IMR-90 (cell line): Measurements from ENCODE around the gene KRT16.

ENCODE experiments used
- BHLHE40 ChIP-seq: fragments of 150-350 bp; IDR thresholded peaks from 2 replicates; pipeline ENCODE4 v1.6.1; 2016; ENCODE audit warnings: mild to moderate bottlenecking, low read depth, low read length
- CEBPB ChIP-seq: IDR thresholded peaks from 2 replicates; pipeline ENCODE4 v1.6.1; 2012; ENCODE audit warnings: low read depth, low read length, improper control_type of control experiment
- CHD1 ChIP-seq: IDR thresholded peaks from 2 replicates; pipeline ENCODE4 v1.6.1; 2012; ENCODE audit warnings: low read depth, low read length, improper control_type of control experiment
- FOS ChIP-seq: fragments of 150-350 bp; IDR thresholded peaks from 2 replicates; pipeline ENCODE4 v1.6.1; 2016; ENCODE audit warnings: low read depth, low read length
- MAZ ChIP-seq: IDR thresholded peaks from 2 replicates; pipeline ENCODE4 v1.6.1; 2012; ENCODE audit warnings: low read depth, mild to moderate bottlenecking, low read length, improper control_type of control experiment, moderate library complexity, borderline replicate concordance
- POLR2A ChIP-seq: IDR thresholded peaks from 2 replicates; pipeline ENCODE4 v1.6.1; 2012; ENCODE audit warnings: mild to moderate bottlenecking, low read depth, low read length
- RAD21 ChIP-seq: IDR thresholded peaks from 2 replicates; pipeline ENCODE4 v1.6.1; 2012; ENCODE audit warnings: low read length, improper control_type of control experiment
- RCOR1 ChIP-seq: IDR thresholded peaks from 2 replicates; pipeline ENCODE4 v1.6.1; 2012; ENCODE audit warnings: mild to moderate bottlenecking, low read length, improper control_type of control experiment; ENCODE audit not compliant: insufficient replicate concordance
- RFX5 ChIP-seq: IDR thresholded peaks from 2 replicates; pipeline ENCODE4 v1.8.0; 2012; ENCODE audit warnings: low read depth, mild to moderate bottlenecking, low read length, moderate library complexity
- SMC3 ChIP-seq: fragments of 150-350 bp; IDR thresholded peaks from 2 replicates; pipeline ENCODE4 v1.6.1; 2016; ENCODE audit warnings: low read depth, mild to moderate bottlenecking, antibody characterized with exemption, low read length, moderate library complexity
- TF ChIP-seq, protein P1 (sequence below): conservative IDR thresholded peaks from 2 replicates; pipeline ENCODE4 v1.5.1; 2012; ENCODE audit warnings: mild to moderate bottlenecking, low read depth, low read length, improper control_type of control experiment
- TF ChIP-seq, protein P2 (sequence below): fragments of 150-350 bp; IDR thresholded peaks from 2 replicates; pipeline ENCODE4 v1.6.1; 2016; ENCODE audit warnings: low read depth, mild to moderate bottlenecking, low read length, moderate library complexity, borderline replicate concordance
- TF ChIP-seq, protein P3 (sequence below): fragments of 150-350 bp; IDR thresholded peaks from 2 replicates; pipeline ENCODE4 v1.6.1; 2017; ENCODE audit warnings: mild to moderate bottlenecking, antibody characterized with exemption, low read length, low read depth

DNA sequence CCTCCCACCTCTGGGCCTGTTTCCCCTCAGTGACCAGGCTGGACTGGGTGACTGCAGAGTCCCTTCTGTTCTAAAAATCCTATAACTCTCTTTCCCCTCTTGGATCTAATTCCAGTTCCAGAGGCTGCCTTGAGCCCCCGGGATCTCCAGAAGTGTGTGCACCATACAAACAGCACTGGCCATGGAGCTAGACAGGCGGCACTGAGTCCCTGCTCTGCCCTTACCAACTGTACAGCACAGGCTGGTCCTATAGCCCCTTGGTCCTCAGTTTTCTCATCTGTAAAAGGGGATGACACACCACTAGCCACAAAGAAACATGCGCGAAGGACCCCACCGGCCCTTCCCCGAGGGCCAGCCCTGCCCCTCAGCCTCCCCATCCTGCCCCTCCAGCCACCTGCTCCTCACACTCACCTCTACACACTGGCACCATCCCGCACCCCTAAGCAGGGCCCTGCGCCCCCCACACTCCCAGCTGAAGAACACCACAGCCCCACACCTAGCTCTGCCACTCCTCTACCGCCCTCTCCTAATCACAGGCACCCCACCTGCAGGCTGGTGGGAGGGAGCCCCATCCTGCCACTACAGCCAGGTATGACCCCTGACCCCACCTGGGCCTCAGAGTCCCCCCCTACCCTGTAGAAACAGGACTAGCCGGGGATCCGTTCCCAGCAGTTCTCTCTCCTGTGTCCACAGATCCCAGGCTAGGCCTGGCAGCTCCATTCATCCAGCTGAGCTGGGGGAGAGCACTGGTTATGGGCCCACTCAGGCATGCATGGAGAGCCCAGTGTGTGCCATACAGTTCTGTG, 913 bp upstream of the KRT16 start:
- no peak for TF ChIP-seq POLR2A
- TF ChIP-seq, protein P1, sequence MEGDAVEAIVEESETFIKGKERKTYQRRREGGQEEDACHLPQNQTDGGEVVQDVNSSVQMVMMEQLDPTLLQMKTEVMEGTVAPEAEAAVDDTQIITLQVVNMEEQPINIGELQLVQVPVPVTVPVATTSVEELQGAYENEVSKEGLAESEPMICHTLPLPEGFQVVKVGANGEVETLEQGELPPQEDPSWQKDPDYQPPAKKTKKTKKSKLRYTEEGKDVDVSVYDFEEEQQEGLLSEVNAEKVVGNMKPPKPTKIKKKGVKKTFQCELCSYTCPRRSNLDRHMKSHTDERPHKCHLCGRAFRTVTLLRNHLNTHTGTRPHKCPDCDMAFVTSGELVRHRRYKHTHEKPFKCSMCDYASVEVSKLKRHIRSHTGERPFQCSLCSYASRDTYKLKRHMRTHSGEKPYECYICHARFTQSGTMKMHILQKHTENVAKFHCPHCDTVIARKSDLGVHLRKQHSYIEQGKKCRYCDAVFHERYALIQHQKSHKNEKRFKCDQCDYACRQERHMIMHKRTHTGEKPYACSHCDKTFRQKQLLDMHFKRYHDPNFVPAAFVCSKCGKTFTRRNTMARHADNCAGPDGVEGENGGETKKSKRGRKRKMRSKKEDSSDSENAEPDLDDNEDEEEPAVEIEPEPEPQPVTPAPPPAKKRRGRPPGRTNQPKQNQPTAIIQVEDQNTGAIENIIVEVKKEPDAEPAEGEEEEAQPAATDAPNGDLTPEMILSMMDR: no peak
- TF ChIP-seq, protein P2, sequence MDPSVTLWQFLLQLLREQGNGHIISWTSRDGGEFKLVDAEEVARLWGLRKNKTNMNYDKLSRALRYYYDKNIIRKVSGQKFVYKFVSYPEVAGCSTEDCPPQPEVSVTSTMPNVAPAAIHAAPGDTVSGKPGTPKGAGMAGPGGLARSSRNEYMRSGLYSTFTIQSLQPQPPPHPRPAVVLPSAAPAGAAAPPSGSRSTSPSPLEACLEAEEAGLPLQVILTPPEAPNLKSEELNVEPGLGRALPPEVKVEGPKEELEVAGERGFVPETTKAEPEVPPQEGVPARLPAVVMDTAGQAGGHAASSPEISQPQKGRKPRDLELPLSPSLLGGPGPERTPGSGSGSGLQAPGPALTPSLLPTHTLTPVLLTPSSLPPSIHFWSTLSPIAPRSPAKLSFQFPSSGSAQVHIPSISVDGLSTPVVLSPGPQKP: no peak
- TF ChIP-seq SMC3: no peak
- TF ChIP-seq CEBPB: no peak
- TF ChIP-seq RCOR1: no peak
- TF ChIP-seq MAZ: no peak
- TF ChIP-seq RAD21: no peak
- TF ChIP-seq BHLHE40: no peak
- TF ChIP-seq RFX5: no peak
- TF ChIP-seq FOS: no peak
- TF ChIP-seq, protein P3, sequence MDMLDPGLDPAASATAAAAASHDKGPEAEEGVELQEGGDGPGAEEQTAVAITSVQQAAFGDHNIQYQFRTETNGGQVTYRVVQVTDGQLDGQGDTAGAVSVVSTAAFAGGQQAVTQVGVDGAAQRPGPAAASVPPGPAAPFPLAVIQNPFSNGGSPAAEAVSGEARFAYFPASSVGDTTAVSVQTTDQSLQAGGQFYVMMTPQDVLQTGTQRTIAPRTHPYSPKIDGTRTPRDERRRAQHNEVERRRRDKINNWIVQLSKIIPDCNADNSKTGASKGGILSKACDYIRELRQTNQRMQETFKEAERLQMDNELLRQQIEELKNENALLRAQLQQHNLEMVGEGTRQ: no peak
- no peak for TF ChIP-seq CHD1
